HL-60 (cell line): ENCODE results near the gene POMT2. TPM values are rescaled to one million over a fixed set of nuclear protein-coding genes. Genes with fewer than 3 reads are reported as not detected.

ENCODE experiments used
- DNase-seq, 2 experiments: peaks; one replicate each; pipeline ENCODE4 v3.0.0-alpha.2; 2010 to 2020; ENCODE audit warnings: low read depth in 1 of 2, low spot score in 1 of 2
- H3K27ac ChIP-seq: fragments of 250-450 bp; sonication (Bioruptor Pico); replicated peaks from 2 replicates; pipeline ENCODE4 v1.5.1; 2020; ENCODE audit warnings: mild to moderate bottlenecking, moderate library complexity
- H3K27me3 ChIP-seq: fragments of 250-450 bp; sonication (Bioruptor Pico); 2 replicates; pipeline ENCODE4 v1.5.1; 2021; ENCODE audit warnings: mild to moderate bottlenecking, moderate library complexity; ENCODE audit not compliant: insufficient read depth, poor library complexity, severe bottlenecking
- H3K4me3 ChIP-seq: replicated peaks from 2 replicates; pipeline ENCODE4 v1.5.1; 2011; ENCODE audit warnings: mild to moderate bottlenecking, control low read depth, low read length; ENCODE audit not compliant: insufficient read depth
- CTCF ChIP-seq: IDR thresholded peaks from one replicate; pipeline ENCODE4 v1.5.1; 2011; ENCODE audit warnings: low read length, control low read depth, inconsistent platforms; ENCODE audit not compliant: insufficient read depth
- GABPA ChIP-seq: IDR thresholded peaks from 2 replicates; pipeline ENCODE4 v1.6.1; 2012; ENCODE audit warnings: low read depth
- POLR2AphosphoS5 ChIP-seq: IDR thresholded peaks from 2 replicates; pipeline ENCODE4 v1.6.1; 2012; ENCODE audit warnings: low read depth
- REST ChIP-seq: IDR thresholded peaks from 2 replicates; pipeline ENCODE4 v1.6.1; 2012; ENCODE audit warnings: low read depth; ENCODE audit not compliant: insufficient replicate concordance
- SPI1 ChIP-seq: IDR thresholded peaks from 2 replicates; pipeline ENCODE4 v1.6.1; 2012; ENCODE audit warnings: low read depth, mild to moderate bottlenecking, borderline replicate concordance
- microRNA-seq: library from miRNA; unstranded; fragments of <30 nt; microRNA quantifications from one replicate; pipeline ENCODE4, GENCODE V29; 2018

Gene POMT2

GRCh38 chr14:77225892-77226557, 94.7 kb downstream of the POMT2 start:
- Histone ChIP-seq H3K27me3 (no peaks in the 10 kb centered on the region), H3K27ac (no peak overlapping the region), H3K4me3 (no peak overlapping the region)
- DNase-seq: no peak
- no peak for TF ChIP-seq SPI1

- Histone ChIP-seq H3K27me3 (no peaks in the 10 kb centered on the region), H3K27ac (no peak overlapping the region), H3K4me3 (no peak overlapping the region)
- DNase-seq: no peak
- TF ChIP-seq SPI1: no peak
- TF ChIP-seq REST: no peak
- no peak for TF ChIP-seq CTCF
- TF ChIP-seq POLR2AphosphoS5: no peak
- no peak for TF ChIP-seq GABPA
These were observed 95.4 kb downstream of the POMT2 start for GRCh38 chr14:77225254-77225653.

Small RNAs within 50 kb of the gene (microRNA-seq; reads per million reads assigned to microRNA genes)
- gene MIR1260A: not detected
